ENCODE measurements around the gene KIR2DL1.
"Not testable (repeated sequence)": the region's sequence is repeated elsewhere in the genome, so short reads cannot be mapped to it uniquely, and the experiment has no call there.

The KIR2DL1 gene

DNA sequence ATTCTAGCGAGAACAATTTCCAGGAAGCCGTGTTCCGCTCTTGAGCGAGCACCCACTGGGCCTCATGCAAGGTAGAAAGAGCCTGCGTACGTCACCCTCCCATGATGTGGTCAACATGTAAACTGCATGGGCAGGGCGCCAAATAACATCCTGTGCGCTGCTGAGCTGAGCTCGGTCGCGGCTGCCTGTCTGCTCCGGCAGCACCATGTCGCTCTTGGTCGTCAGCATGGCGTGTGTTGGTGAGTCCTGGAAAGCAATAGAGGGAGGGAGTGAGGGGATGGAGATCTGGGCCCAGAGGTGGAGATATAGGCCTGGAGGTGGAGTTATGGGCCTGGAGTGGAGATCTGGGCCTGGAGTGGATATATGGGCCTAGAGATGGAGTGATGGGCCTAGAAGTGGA is at the start of gene KIR2DL1:
KIR2DL1 (plus strand) TSS at position 148 of the 400 bp plus-strand sequence; CDS start at position 206, 58 bp downstream.
- in situ Hi-C loops (cut with MboI; ENCODE audit: low sequenced_read_pairs) = not testable (repeated sequence)

- in situ Hi-C loops (cut with MboI; ENCODE audit: low sequenced_read_pairs) = no loop called here
Measured at GRCh38 chr19:54724142-54724541, 45.5 kb upstream of the KIR2DL1 start, which contains the start of gene KIR3DL3. TSS of gene KIR3DL3 (plus strand) at chr19:54724442. CDS start at chr19:54724497, 55 bp downstream.

DNA sequence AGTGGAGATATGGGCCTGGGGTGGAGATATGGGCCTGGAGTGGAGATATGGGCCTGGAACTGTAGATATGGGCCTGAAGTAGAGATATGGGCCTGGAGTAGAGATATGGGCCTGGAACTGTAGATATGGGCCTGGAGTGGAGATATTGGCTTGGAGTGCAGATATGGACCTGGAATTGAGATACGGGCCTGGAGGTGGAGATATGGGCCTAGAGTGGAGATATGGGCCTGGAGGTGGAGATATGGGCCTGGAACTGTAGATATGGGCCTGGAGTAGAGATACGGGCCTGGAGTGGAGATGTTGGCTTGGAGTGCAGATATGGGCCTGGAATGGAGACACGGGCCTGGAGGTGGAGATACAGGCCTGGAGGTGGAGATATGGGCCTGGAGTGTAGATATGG is 44.9 kb upstream of the KIR2DL1 start:
- in situ Hi-C loops (cut with MboI; ENCODE audit: low sequenced_read_pairs) = no loop called here

GRCh38 chr19:54725321-54725720 is 44.3 kb upstream of the KIR2DL1 start:
- in situ Hi-C loops (cut with MboI; ENCODE audit: low sequenced_read_pairs) = no loop called here

GRCh38 chr19:54727562-54727961 is 42.0 kb upstream of the KIR2DL1 start:
- in situ Hi-C loops (cut with MboI; ENCODE audit: low sequenced_read_pairs) = no loop called here

DNA sequence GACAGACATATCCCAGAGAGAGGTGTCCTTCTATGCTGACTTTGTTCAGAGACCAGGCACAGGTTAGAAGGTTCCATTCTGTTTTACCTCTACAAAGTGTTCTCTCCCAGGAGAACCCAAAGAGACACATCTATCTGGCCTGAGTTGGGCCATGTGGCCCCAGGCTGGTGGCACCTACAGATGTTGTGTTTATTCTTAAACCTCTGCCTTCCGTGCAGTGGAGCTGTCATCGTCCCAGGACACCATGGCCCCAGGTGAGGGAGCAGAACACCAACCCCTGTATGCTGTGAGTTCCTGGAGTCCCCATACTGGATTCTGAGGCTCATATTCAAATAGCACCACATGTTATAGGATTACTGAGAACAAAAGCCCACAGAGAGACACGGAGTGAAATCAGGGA is 41.4 kb upstream of the KIR2DL1 start:
- in situ Hi-C loops (cut with MboI; ENCODE audit: low sequenced_read_pairs) = no loop called here

DNA sequence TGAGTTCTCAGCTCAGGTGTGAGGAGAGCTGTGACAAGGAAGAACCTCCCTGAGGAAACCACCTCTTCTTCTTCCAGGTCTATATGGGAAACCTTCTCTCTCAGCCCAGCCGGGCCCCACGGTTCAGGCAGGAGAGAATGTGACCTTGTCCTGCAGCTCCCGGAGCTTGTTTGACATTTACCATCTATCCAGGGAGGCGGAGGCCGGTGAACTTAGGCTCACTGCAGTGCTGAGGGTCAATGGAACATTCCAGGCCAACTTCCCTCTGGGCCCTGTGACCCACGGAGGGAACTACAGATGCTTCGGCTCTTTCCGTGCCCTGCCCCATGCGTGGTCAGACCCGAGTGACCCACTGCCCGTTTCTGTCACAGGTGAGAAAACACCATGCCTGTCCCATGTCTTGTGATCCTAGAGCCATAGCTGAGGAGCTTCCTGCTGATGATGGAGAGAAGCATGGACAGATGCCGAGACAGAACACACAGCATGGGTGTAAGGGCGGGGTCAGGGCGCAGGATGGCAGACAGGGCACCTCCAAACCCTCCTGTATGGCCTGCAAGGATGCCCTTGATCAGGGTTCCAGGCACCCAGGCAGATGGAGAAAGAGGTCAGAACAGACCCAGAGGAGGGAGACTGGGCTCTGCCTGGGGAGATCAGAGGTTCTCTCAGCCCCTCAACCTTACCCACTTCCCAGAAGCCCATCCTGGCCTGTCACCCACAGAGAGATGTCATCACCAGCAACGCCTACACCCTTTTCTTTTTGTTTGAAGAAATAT is 40.0 kb upstream of the KIR2DL1 start:
- in situ Hi-C loops (cut with MboI; ENCODE audit: low sequenced_read_pairs) = no loop called here

GRCh38 chr19:54731191-54731590 is 38.4 kb upstream of the KIR2DL1 start:
- in situ Hi-C loops (cut with MboI; ENCODE audit: low sequenced_read_pairs) = no loop called here

DNA sequence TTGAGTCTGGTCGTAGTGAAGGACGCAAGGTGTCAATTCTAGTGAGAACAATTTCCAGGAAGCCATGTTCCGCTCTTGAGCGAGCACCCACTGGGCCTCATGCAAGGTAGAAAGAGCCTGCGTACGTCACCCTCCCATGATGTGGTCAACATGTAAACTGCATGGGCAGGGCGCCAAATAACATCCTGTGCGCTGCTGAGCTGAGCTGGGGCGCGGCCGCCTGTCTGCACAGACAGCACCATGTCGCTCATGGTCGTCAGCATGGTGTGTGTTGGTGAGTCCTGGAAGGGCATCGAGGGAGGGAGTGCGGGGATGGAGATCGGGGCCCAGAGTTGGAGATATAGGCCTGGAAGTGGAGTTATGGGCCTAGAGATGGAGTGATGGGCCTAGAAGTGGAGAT is 31.3 kb upstream of the KIR2DL1 start, which contains the start of gene KIR2DL3:
KIR2DL3 (plus strand) TSS at position 208 of the 400 bp plus-strand sequence; CDS start at position 241, 33 bp downstream.
- in situ Hi-C loops (cut with MboI; ENCODE audit: low sequenced_read_pairs) = not testable (repeated sequence)

DNA sequence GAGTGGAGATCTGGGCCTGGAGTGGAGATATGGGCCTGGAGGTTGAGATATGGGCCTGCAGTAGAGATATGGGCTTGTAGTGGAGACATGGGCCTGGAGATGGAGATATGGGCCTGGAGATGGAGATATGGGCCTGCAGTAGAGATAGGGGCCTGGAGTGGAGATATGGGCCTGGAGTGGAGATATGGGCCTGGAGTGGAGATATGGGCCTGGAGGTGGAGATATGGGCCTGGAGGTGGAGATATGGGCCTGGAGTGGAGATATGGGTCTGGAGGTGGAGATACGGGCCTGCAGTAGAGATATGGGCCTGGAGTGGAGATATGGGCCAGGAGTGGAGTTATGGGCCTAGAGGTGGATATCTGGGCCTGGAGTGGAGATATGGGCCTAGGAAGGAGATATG is 30.9 kb upstream of the KIR2DL1 start:
- in situ Hi-C loops (cut with MboI; ENCODE audit: low sequenced_read_pairs) = no loop called here

DNA sequence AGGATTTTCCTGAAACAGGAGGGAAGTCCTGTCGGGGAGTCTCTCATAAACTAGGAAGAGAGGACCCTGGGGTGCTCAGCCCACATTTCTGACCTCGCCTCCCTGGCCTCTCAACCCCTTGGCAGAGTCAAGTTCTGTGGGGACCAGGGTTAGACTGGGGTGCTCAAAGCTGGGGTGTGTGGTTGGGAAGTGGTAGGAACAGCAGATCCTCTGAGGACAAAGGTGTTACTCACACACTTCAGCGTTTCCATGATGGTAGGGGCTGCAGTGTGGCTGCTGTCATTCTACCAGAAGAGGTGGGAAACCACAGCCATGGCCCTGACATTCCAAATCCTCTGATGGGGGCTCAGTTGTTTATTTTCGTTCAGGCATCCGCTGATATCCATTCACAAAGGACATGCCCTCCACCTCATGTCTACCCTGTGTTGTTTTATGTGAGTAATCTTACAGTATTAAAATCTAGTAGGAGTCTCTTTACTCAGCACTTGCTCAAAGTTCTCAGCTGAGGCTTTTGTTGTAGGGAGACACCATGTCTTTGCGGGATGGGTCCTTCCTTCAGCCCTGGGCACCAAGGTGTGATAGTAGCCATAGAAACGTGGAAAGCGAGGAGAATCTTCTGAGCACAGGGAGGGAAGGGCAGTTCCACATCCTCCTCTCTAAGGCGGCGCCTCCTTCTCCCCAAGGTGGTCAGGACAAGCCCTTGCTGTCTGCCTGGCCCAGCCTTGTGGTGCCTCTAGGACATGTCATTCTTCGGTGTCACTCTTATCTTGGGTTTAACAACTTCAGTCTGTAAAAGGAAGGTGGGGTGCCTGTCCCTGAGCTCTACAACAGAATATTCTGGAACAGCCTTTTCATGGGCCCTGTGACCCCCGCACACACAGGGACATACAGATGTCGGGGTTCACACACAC is 29.8 kb upstream of the KIR2DL1 start:
- in situ Hi-C loops (cut with MboI; ENCODE audit: low sequenced_read_pairs) = no loop called here

GRCh38 chr19:54741950-54742349 is 27.6 kb upstream of the KIR2DL1 start:
- in situ Hi-C loops (cut with MboI; ENCODE audit: low sequenced_read_pairs) = not testable (repeated sequence)

DNA sequence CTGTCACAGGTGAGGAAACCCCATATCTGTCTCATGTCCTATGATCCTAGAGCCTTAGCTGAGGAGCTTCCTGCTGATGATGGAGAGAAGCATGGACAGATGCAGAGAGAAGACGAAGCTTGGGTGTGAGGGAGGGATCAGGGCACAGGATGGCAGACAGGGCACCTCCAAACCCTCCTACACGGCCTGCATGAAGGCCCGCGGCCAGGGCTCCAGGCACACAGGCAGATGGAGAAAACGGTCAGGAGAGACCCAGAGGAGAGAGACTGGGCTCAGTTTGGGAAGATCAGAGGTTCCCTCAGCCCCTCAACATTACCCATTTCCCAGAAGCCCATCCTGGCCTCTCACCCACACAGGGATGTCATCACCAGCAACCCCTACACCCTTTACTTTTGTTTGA is 25.5 kb upstream of the KIR2DL1 start:
- in situ Hi-C loops (cut with MboI; ENCODE audit: low sequenced_read_pairs) = not testable (repeated sequence)

- in situ Hi-C loops (cut with MboI; ENCODE audit: low sequenced_read_pairs) = not testable (repeated sequence)
Measured at GRCh38 chr19:54747614-54748322, 21.8 kb upstream of the KIR2DL1 start.

DNA sequence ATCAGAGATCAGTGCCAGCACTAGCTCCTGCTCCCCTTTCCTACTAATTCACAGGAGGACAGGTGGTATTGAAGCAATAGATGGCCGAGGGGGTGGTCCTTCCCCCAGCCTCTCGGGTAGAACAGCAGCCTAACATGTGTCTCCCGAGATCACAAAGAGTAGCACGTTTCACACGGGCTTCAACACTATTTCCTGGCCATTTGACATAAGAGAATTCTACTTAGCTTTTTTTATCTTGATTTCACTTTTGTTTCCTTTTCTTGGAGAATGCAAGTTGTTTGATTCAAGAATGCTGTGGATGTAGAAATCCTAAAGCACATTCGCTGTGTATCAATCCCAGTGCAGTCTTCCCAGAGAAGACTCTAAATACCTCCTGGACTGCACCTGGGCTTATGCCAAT is 19.3 kb upstream of the KIR2DL1 start:
- in situ Hi-C loops (cut with MboI; ENCODE audit: low sequenced_read_pairs) = not testable (repeated sequence)

GRCh38 chr19:54756204-54757110 is 13.1 kb upstream of the KIR2DL1 start:
- in situ Hi-C loops (cut with MboI; ENCODE audit: low sequenced_read_pairs) = not testable (repeated sequence)

- in situ Hi-C loops (cut with MboI; ENCODE audit: low sequenced_read_pairs) = not testable (repeated sequence)
Measured at GRCh38 chr19:54758577-54758976, 11.0 kb upstream of the KIR2DL1 start.

GRCh38 chr19:54764219-54764618 is 5.4 kb upstream of the KIR2DL1 start:
- in situ Hi-C loops (cut with MboI; ENCODE audit: low sequenced_read_pairs) = not testable (repeated sequence)

- in situ Hi-C loops (cut with MboI; ENCODE audit: low sequenced_read_pairs) = not testable (repeated sequence)
Measured at GRCh38 chr19:54766464-54766863, 3.1 kb upstream of the KIR2DL1 start.

DNA sequence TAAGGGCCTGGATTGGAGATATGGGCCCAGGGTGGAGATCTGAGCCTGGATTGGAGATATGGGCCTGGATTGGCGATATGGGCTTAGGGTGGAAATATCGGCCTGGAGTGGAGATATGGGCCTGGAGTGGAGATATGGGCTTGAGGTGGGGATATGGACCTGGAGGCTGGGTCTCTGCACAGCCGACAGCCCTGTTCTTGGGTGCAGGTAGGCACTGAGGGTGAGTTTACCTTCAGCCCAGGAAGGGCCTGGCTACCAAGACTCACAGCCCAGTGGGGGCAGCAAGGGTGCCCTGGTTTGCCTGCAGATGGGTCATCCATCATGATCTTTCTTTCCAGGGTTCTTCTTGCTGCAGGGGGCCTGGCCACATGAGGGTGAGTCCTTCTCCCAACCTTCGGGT is 918 bp downstream of the KIR2DL1 start:
- in situ Hi-C loops (cut with MboI; ENCODE audit: low sequenced_read_pairs) = not testable (repeated sequence)

All from hTERT RPE-1 (cell line).